Measurements from ENCODE around the gene PTPRD. TPM values are rescaled to one million over a fixed set of nuclear protein-coding genes. Genes with fewer than 3 reads are reported as not detected.

Gene PTPRD
- total and polyA plus RNA-seq, 2 of the 4 experiments (the other 2 are of a cell fraction) = 0.07 to 0.18 TPM

DNA sequence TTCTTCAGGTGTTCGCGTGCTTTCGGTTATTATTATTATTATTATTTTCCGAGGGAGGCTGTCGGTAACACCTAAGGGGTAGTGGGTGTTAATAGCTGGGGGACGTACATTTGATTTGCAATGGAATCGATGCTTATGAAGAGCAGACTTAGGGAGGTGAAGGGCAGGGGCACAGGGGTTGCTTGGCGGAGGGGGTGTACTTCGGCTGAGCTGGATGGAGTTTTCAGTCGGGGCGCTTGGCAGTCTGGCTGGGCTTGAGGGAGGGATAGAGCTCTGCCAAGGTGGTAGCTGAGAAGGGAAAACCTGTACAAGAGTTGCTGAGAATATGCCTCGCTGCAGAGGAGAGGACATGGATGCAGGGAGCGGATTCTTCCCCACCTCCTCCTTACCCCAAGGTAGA, 617 bp upstream of the PTPRD start:
- Histone ChIP-seq H4K8ac (ENCODE audit: low read depth in 2 of 2, low read length in 2 of 2) (no peak overlapping the region), H2BK120ac (ENCODE audit: low read depth, low read length) (no peak overlapping the region), H3K23ac (ENCODE audit: low read depth, low read length) (no peak overlapping the region), H2AK9ac (replicated peaks; ENCODE audit: low read depth, low read length, poor library complexity) (no peak overlapping the region), H3K4me3 (ENCODE audit: insufficient read depth, low read depth, low read length) (no peak overlapping the region), H3K18ac (ENCODE audit: low read depth, low read length) (no peak overlapping the region), H3K9me3 (ENCODE audit: control insufficient read depth, insufficient read depth, low read length) (no peaks in the 10 kb centered on the region), H3K36me3 (ENCODE audit: control insufficient read depth, insufficient read depth, low read length) (no peaks in the 10 kb centered on the region), H2AK5ac (ENCODE audit: low read depth, low read length) (no peak overlapping the region), H2BK20ac (ENCODE audit: low read depth, low read length) (no peak overlapping the region), H3K56ac (ENCODE audit: extremely low read depth, insufficient read depth, low read length) (no peak overlapping the region), H3K9me1 (ENCODE audit: insufficient read depth, low read length) (no peaks in the 10 kb centered on the region), H3K4ac (ENCODE audit: low read depth, low read length) (no peak overlapping the region), H2BK15ac (ENCODE audit: low read depth, low read length) (no peak overlapping the region), H2AFZ (replicated peaks; ENCODE audit: low read length, poor library complexity) (no peak overlapping the region), H4K20me1 (ENCODE audit: insufficient read depth, low read length) (no peaks in the 10 kb centered on the region), H3K27ac (ENCODE audit: insufficient read depth, low read length) (no peak overlapping the region), H4K91ac (ENCODE audit: insufficient read depth, low read depth, low read length) (no peak overlapping the region), H3K27me3 (ENCODE audit: control insufficient read depth, insufficient read depth, low read length) (peaks cover 14% of the 10 kb centered on the region), H3K9ac (ENCODE audit: low read depth, low read length) (no peak overlapping the region), H3K4me1 (ENCODE audit: control insufficient read depth, insufficient read depth, low read length) (no peaks in the 10 kb centered on the region), H3K14ac (replicated peaks; ENCODE audit: low read depth, low read length) (no peak overlapping the region), H3K79me1 (ENCODE audit: low read depth in 1 of 2, low read length in 2 of 2) (no peaks in the 10 kb centered on the region), H3K4me2 (ENCODE audit: low read depth, low read length) (no peak overlapping the region), H4K5ac (ENCODE audit: low read depth, low read length) (no peak overlapping the region), H2BK5ac (ENCODE audit: low read depth, low read length, poor library complexity, severe bottlenecking) (no peak overlapping the region)
- TF ChIP-seq RCOR1 (IDR thresholded peaks at IDR 0.05; ENCODE audit: insufficient replicate concordance, low read length) (no peak), SMC3 (IDR thresholded peaks at IDR 0.05; ENCODE audit: low read depth, low read length) (no peak), MAZ (IDR thresholded peaks at IDR 0.05; ENCODE audit: borderline replicate concordance, low read depth, low read length) (no peak), NFE2L2 (IDR thresholded peaks at IDR 0.05; ENCODE audit: low read depth, low read length) (no peak), RFX5 (IDR thresholded peaks at IDR 0.05; ENCODE audit: low read depth, low read length) (no peak), CHD1 (IDR thresholded peaks at IDR 0.05; ENCODE audit: low read depth, low read length) (no peak), CTCF (conservative IDR thresholded peaks at IDR 0.05; ENCODE audit: low read depth, low read length) (no peak), RAD21 (IDR thresholded peaks at IDR 0.05; ENCODE audit: low read length) (no peak), FOS (IDR thresholded peaks at IDR 0.05; ENCODE audit: low read depth, low read length) (no peak), MXI1 (IDR thresholded peaks at IDR 0.05; ENCODE audit: borderline replicate concordance, low read depth, low read length) (no peak), POLR2A (IDR thresholded peaks at IDR 0.05; ENCODE audit: low read depth, low read length) (no peak), BHLHE40 (IDR thresholded peaks at IDR 0.05; ENCODE audit: low read depth, low read length) (no peak), MAFK (IDR thresholded peaks at IDR 0.05; ENCODE audit: low read depth, low read length) (no peak), CEBPB (IDR thresholded peaks at IDR 0.05; ENCODE audit: low read depth, low read length) (no peak)
- TF ChIP-seq, protein P1, sequence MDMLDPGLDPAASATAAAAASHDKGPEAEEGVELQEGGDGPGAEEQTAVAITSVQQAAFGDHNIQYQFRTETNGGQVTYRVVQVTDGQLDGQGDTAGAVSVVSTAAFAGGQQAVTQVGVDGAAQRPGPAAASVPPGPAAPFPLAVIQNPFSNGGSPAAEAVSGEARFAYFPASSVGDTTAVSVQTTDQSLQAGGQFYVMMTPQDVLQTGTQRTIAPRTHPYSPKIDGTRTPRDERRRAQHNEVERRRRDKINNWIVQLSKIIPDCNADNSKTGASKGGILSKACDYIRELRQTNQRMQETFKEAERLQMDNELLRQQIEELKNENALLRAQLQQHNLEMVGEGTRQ (IDR thresholded peaks at IDR 0.05; ENCODE audit: low read depth, low read length) = no peak
- TF ChIP-seq, protein P2, sequence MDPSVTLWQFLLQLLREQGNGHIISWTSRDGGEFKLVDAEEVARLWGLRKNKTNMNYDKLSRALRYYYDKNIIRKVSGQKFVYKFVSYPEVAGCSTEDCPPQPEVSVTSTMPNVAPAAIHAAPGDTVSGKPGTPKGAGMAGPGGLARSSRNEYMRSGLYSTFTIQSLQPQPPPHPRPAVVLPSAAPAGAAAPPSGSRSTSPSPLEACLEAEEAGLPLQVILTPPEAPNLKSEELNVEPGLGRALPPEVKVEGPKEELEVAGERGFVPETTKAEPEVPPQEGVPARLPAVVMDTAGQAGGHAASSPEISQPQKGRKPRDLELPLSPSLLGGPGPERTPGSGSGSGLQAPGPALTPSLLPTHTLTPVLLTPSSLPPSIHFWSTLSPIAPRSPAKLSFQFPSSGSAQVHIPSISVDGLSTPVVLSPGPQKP (IDR thresholded peaks at IDR 0.05; ENCODE audit: borderline replicate concordance, low read depth, low read length) = no peak
- POLR2A ChIA-PET (ENCODE audit: unreplicated experiment) = no interaction called here
- in situ Hi-C loops (cut with MboI; ENCODE audit: low sequenced_read_pairs) (no loop called here), dilution Hi-C loops (cut with HindIII; ENCODE audit: low sequenced_read_pairs, unreplicated experiment) (no loop called here), intact Hi-C loops (cut with micrococcal nuclease) (no loop called here)
- WGBS, 2 experiments (ENCODE audit: extremely low coverage in 2 of 2, insufficient read length in 1 of 2) = 0% methylated on average over 3 of the region's 13 CpGs; no CpG with 5 or more reads in 1 of the 2 experiments
- DNase-seq = no peak
- CTCF ChIA-PET = interaction anchor here (0.6 kb wide), 1 partner anchor 30 kb away, joined by 3 read pairs; no protein-coding TSS in a partner anchor
- ATAC-seq (ENCODE audit: low read depth) = no peak
- BruUV-seq (replicated peaks) = no TSS peak
